ENCODE results near the gene METTL21C. TPM values are rescaled to one million over a fixed set of nuclear protein-coding genes. Genes with fewer than 3 reads are reported as not detected.

METTL21C gene
- total RNA-seq, 3 donors from 2014 or later (not counting 1 experiment from before 2014, with no cell fraction given) = not detected

GRCh38 chr13:102726430-102726829, 31.6 kb upstream of the METTL21C start:
- Mint-ChIP-seq H3K27ac (no peak overlapping the region), H3K4me1 (peaks cover 12 to 19% of the 10 kb centered on the region in 2 donors), H3K27me3 (ENCODE audit: low read depth in 2 of 2) (peaks cover 6 to 10% of the 10 kb centered on the region in 2 donors), H3K36me3 (no peaks in the 10 kb centered on the region), H3K4me3 (no peak overlapping the region), H3K9me3 (no peaks in the 10 kb centered on the region)
- no peaks in the 10 kb centered on the region for H3K27me3 ChIP-seq (ENCODE audit: control insufficient read depth, insufficient read depth, low read length)
- ATAC-seq (no peak), DNase-seq (peak in 1 of 2 donors; percentile 32)
- H3K4me3 ChIP-seq (ENCODE audit: low read length) = no peak overlapping the region
- no peaks in the 10 kb centered on the region for H3K9me3 ChIP-seq (ENCODE audit: control insufficient read depth, insufficient read depth, low read length)
- H3K4me1 ChIP-seq (ENCODE audit: control insufficient read depth, insufficient read depth, low read length) = peaks cover 6% of the 10 kb centered on the region
- no peak overlapping the region for H3K27ac ChIP-seq (ENCODE audit: low read length)
- 61% methylated on average over 2 of the region's 2 CpGs for WGBS (ENCODE audit: insufficient coverage)
- intact Hi-C loops (cut with micrococcal nuclease) = no loop called here
- no peak for TF ChIP-seq CTCF (IDR thresholded peaks at IDR 0.05)
- H3K36me3 ChIP-seq (ENCODE audit: control insufficient read depth, insufficient read depth, low read length) = no peaks in the 10 kb centered on the region

GRCh38 chr13:102724923-102725322, 30.1 kb upstream of the METTL21C start:
- intact Hi-C loops (cut with micrococcal nuclease) = loop anchor here (1.0 to 5.0 kb wide), 2 partner anchors 38 to 145 kb away; no protein-coding TSS in a partner anchor
- WGBS (ENCODE audit: insufficient coverage) = 83% methylated on average over 6 of the region's 6 CpGs
- Mint-ChIP-seq H3K27me3 (ENCODE audit: low read depth in 2 of 2) (peaks cover 10 to 13% of the 10 kb centered on the region in 2 donors), H3K27ac (no peak overlapping the region), H3K9me3 (no peaks in the 10 kb centered on the region), H3K36me3 (no peaks in the 10 kb centered on the region), H3K4me3 (no peak overlapping the region), H3K4me1 (peaks cover 20 to 28% of the 10 kb centered on the region in 2 donors)
- peaks cover 9% of the 10 kb centered on the region for H3K4me1 ChIP-seq (ENCODE audit: control insufficient read depth, insufficient read depth, low read length)
- ATAC-seq = peak; percentile 56 to 59 (median 57)
- no peaks in the 10 kb centered on the region for H3K9me3 ChIP-seq (ENCODE audit: control insufficient read depth, insufficient read depth, low read length)
- H3K27ac ChIP-seq (ENCODE audit: low read length) = no peak overlapping the region
- TF ChIP-seq CTCF (IDR thresholded peaks at IDR 0.05) = peak; percentile 12
- no peak overlapping the region for H3K4me3 ChIP-seq (ENCODE audit: low read length)
- no peaks in the 10 kb centered on the region for H3K36me3 ChIP-seq (ENCODE audit: control insufficient read depth, insufficient read depth, low read length)
- H3K27me3 ChIP-seq (ENCODE audit: control insufficient read depth, insufficient read depth, low read length) = no peaks in the 10 kb centered on the region
- peak in 1 of 2 donors; percentile 40 for DNase-seq

GRCh38 chr13:102721800-102722231, 27.0 kb upstream of the METTL21C start:
- peak; percentile 21 to 62 for DNase-seq
- TF ChIP-seq CTCF (IDR thresholded peaks at IDR 0.05) = no peak
- Mint-ChIP-seq H3K4me3 (peak overlapping the region; percentile 70), H3K9me3 (no peaks in the 10 kb centered on the region), H3K36me3 (no peaks in the 10 kb centered on the region), H3K27ac (peak overlapping the region; percentile 76), H3K27me3 (ENCODE audit: low read depth in 2 of 2) (peaks cover 22 to 27% of the 10 kb centered on the region in 2 donors), H3K4me1 (peaks cover 20 to 23% of the 10 kb centered on the region in 2 donors)
- Histone ChIP-seq H3K27me3 (ENCODE audit: control insufficient read depth, insufficient read depth, low read length) (no peaks in the 10 kb centered on the region), H3K4me1 (ENCODE audit: control insufficient read depth, insufficient read depth, low read length) (peaks cover 9% of the 10 kb centered on the region), H3K9me3 (ENCODE audit: control insufficient read depth, insufficient read depth, low read length) (no peaks in the 10 kb centered on the region), H3K4me3 (ENCODE audit: low read length) (no peak overlapping the region), H3K36me3 (ENCODE audit: control insufficient read depth, insufficient read depth, low read length) (no peaks in the 10 kb centered on the region), H3K27ac (ENCODE audit: low read length) (no peak overlapping the region)
- 0% methylated on average over 1 of the region's 1 CpG for WGBS (ENCODE audit: insufficient coverage)
- peak; percentile 79 to 95 (median 91) for ATAC-seq
- intact Hi-C loops (cut with micrococcal nuclease) = loop anchor here (2.0 to 5.0 kb wide), 3 partner anchors 35 to 129 kb away; partner anchors contain the start of gene ERCC5

- Mint-ChIP-seq H3K9me3 (no peaks in the 10 kb centered on the region), H3K4me3 (no peak overlapping the region), H3K27me3 (ENCODE audit: low read depth in 2 of 2) (peaks cover 21 to 30% of the 10 kb centered on the region in 2 donors), H3K27ac (no peak overlapping the region), H3K4me1 (peaks cover 18 to 20% of the 10 kb centered on the region in 2 donors), H3K36me3 (no peaks in the 10 kb centered on the region)
- Histone ChIP-seq H3K27me3 (ENCODE audit: control insufficient read depth, insufficient read depth, low read length) (no peaks in the 10 kb centered on the region), H3K36me3 (ENCODE audit: control insufficient read depth, insufficient read depth, low read length) (no peaks in the 10 kb centered on the region), H3K9me3 (ENCODE audit: control insufficient read depth, insufficient read depth, low read length) (no peaks in the 10 kb centered on the region), H3K27ac (ENCODE audit: low read length) (no peak overlapping the region), H3K4me3 (ENCODE audit: low read length) (no peak overlapping the region), H3K4me1 (ENCODE audit: control insufficient read depth, insufficient read depth, low read length) (peaks cover 9% of the 10 kb centered on the region)
- no peak for DNase-seq
- no peak for ATAC-seq
- TF ChIP-seq CTCF (IDR thresholded peaks at IDR 0.05) = no peak
- intact Hi-C loops (cut with micrococcal nuclease) = no loop called here
- WGBS (ENCODE audit: insufficient coverage) = 77% methylated on average over 2 of the region's 2 CpGs
Measured at GRCh38 chr13:102718746-102719145, 23.9 kb upstream of the METTL21C start.

Measured in natural killer cell (primary cell).